KMS-11 (cell line): Measurements from ENCODE around the gene ADAM12.

ENCODE experiments used
- H2AFZ ChIP-seq: fragments of 200-600 bp; sonication (generic); 2 replicates; pipeline ENCODE4 v1.6.1; 2016; ENCODE audit warnings: antibody characterized with exemption, mixed run types, low read depth
- H3K27ac ChIP-seq: fragments of 200-600 bp; sonication (generic); 2 replicates; pipeline ENCODE4 v1.6.1; 2016; ENCODE audit warnings: mild to moderate bottlenecking, mixed run types
- H3K27me3 ChIP-seq: fragments of 200-600 bp; sonication (generic); 2 replicates; pipeline ENCODE4 v1.6.1; 2017; ENCODE audit warnings: mild to moderate bottlenecking, low read depth, mixed run types, moderate library complexity; ENCODE audit not compliant: insufficient read depth
- H3K36me3 ChIP-seq: fragments of 200-600 bp; sonication (generic); 2 replicates; pipeline ENCODE4 v1.6.1; 2017; ENCODE audit warnings: mild to moderate bottlenecking, mixed run types; ENCODE audit not compliant: insufficient read depth
- H3K4me1 ChIP-seq: fragments of 200-600 bp; sonication (generic); 2 replicates; pipeline ENCODE4 v1.6.1; 2016; ENCODE audit warnings: mild to moderate bottlenecking, low read depth, mixed run types; ENCODE audit not compliant: poor library complexity, severe bottlenecking
- H3K4me2 ChIP-seq: fragments of 200-600 bp; sonication (generic); 2 replicates; pipeline ENCODE4 v1.7.0; 2016; ENCODE audit warnings: mild to moderate bottlenecking, mixed run types
- H3K4me3 ChIP-seq: fragments of 200-600 bp; sonication (generic); IDR thresholded peaks from 2 replicates; pipeline ENCODE4 v1.6.1; 2017; ENCODE audit warnings: low read depth, low read length, mixed read lengths; ENCODE audit not compliant: insufficient read depth
- H3K79me2 ChIP-seq: fragments of 200-600 bp; sonication (generic); 2 replicates; pipeline ENCODE4 v1.6.1; 2016; ENCODE audit warnings: low read depth, mixed run types; ENCODE audit not compliant: insufficient read depth
- H3K9ac ChIP-seq: fragments of 200-600 bp; sonication (generic); 2 replicates; pipeline ENCODE4 v1.6.1; 2016; ENCODE audit warnings: mild to moderate bottlenecking, mixed run types
- H4K20me1 ChIP-seq: fragments of 200-600 bp; sonication (generic); 2 replicates; pipeline ENCODE4 v1.6.1; 2016; ENCODE audit warnings: mild to moderate bottlenecking, mixed run types; ENCODE audit not compliant: insufficient read depth
- CTCF ChIP-seq: fragments of 200-600 bp; sonication (generic); conservative IDR thresholded peaks from 2 replicates; pipeline ENCODE4 v1.6.1; 2017; ENCODE audit warnings: low read depth, mild to moderate bottlenecking, antibody characterized with exemption, low read length, moderate library complexity, mixed read lengths

Gene ADAM12

GRCh38 chr10:126398924-126399323, 10.6 kb upstream of the ADAM12 start:
- no peak overlapping the region for H3K4me3 ChIP-seq
- no peak overlapping the region for H3K9ac ChIP-seq
- H3K27ac ChIP-seq: no peak overlapping the region
- TF ChIP-seq CTCF: no peak
- no peaks in the 10 kb centered on the region for H4K20me1 ChIP-seq
- no peak overlapping the region for H2AFZ ChIP-seq
- no peak overlapping the region for H3K4me2 ChIP-seq
- no peaks in the 10 kb centered on the region for H3K4me1 ChIP-seq
- no peaks in the 10 kb centered on the region for H3K27me3 ChIP-seq
- H3K79me2 ChIP-seq: no peaks in the 10 kb centered on the region
- H3K36me3 ChIP-seq: no peaks in the 10 kb centered on the region

- H3K27ac ChIP-seq: no peak overlapping the region
- H3K4me2 ChIP-seq: no peak overlapping the region
- H4K20me1 ChIP-seq: no peaks in the 10 kb centered on the region
- no peak for TF ChIP-seq CTCF
- H3K27me3 ChIP-seq: no peaks in the 10 kb centered on the region
- H2AFZ ChIP-seq: no peak overlapping the region
- no peak overlapping the region for H3K4me3 ChIP-seq
- H3K4me1 ChIP-seq: no peaks in the 10 kb centered on the region
- H3K9ac ChIP-seq: no peak overlapping the region
- no peaks in the 10 kb centered on the region for H3K79me2 ChIP-seq
- H3K36me3 ChIP-seq: no peaks in the 10 kb centered on the region
Observed at GRCh38 chr10:126398383-126398743, 10.1 kb upstream of the ADAM12 start.

- H3K36me3 ChIP-seq: no peaks in the 10 kb centered on the region
- no peak overlapping the region for H3K4me3 ChIP-seq
- H3K9ac ChIP-seq: no peak overlapping the region
- no peak overlapping the region for H2AFZ ChIP-seq
- no peak overlapping the region for H3K4me2 ChIP-seq
- H4K20me1 ChIP-seq: no peaks in the 10 kb centered on the region
- no peaks in the 10 kb centered on the region for H3K4me1 ChIP-seq
- no peaks in the 10 kb centered on the region for H3K79me2 ChIP-seq
- H3K27ac ChIP-seq: no peak overlapping the region
- TF ChIP-seq CTCF: no peak
- no peaks in the 10 kb centered on the region for H3K27me3 ChIP-seq
Observed at GRCh38 chr10:126397640-126398382, 9.5 kb upstream of the ADAM12 start.

GRCh38 chr10:126397156-126397555, 8.9 kb upstream of the ADAM12 start:
- Histone ChIP-seq H3K4me1 (no peaks in the 10 kb centered on the region), H3K36me3 (no peaks in the 10 kb centered on the region), H3K27me3 (no peaks in the 10 kb centered on the region), H4K20me1 (no peaks in the 10 kb centered on the region), H3K79me2 (no peaks in the 10 kb centered on the region), H3K4me2 (no peak overlapping the region), H3K9ac (no peak overlapping the region), H3K27ac (no peak overlapping the region), H3K4me3 (no peak overlapping the region), H2AFZ (no peak overlapping the region)
- no peak for TF ChIP-seq CTCF
